HL-60 (cell line): Measurements from ENCODE around the gene MRPS31.

ENCODE experiments used
- DNase-seq, 2 experiments: peaks; one replicate each; pipeline ENCODE4 v3.0.0-alpha.2; 2010 to 2020; ENCODE audit warnings: low read depth in 1 of 2, low spot score in 1 of 2
- H3K27ac ChIP-seq: fragments of 250-450 bp; sonication (Bioruptor Pico); replicated peaks from 2 replicates; pipeline ENCODE4 v1.5.1; 2020; ENCODE audit warnings: mild to moderate bottlenecking, moderate library complexity
- H3K27me3 ChIP-seq: fragments of 250-450 bp; sonication (Bioruptor Pico); 2 replicates; pipeline ENCODE4 v1.5.1; 2021; ENCODE audit warnings: mild to moderate bottlenecking, moderate library complexity; ENCODE audit not compliant: insufficient read depth, poor library complexity, severe bottlenecking
- H3K4me3 ChIP-seq: replicated peaks from 2 replicates; pipeline ENCODE4 v1.5.1; 2011; ENCODE audit warnings: mild to moderate bottlenecking, control low read depth, low read length; ENCODE audit not compliant: insufficient read depth
- CTCF ChIP-seq: IDR thresholded peaks from one replicate; pipeline ENCODE4 v1.5.1; 2011; ENCODE audit warnings: low read length, control low read depth, inconsistent platforms; ENCODE audit not compliant: insufficient read depth
- GABPA ChIP-seq: IDR thresholded peaks from 2 replicates; pipeline ENCODE4 v1.6.1; 2012; ENCODE audit warnings: low read depth
- POLR2AphosphoS5 ChIP-seq: IDR thresholded peaks from 2 replicates; pipeline ENCODE4 v1.6.1; 2012; ENCODE audit warnings: low read depth
- REST ChIP-seq: IDR thresholded peaks from 2 replicates; pipeline ENCODE4 v1.6.1; 2012; ENCODE audit warnings: low read depth; ENCODE audit not compliant: insufficient replicate concordance
- SPI1 ChIP-seq: IDR thresholded peaks from 2 replicates; pipeline ENCODE4 v1.6.1; 2012; ENCODE audit warnings: low read depth, mild to moderate bottlenecking, borderline replicate concordance

The MRPS31 gene

GRCh38 chr13:40770609-40770933, 419 bp downstream of the MRPS31 start:
- Histone ChIP-seq H3K27me3 (no peaks in the 10 kb centered on the region), H3K4me3 (peak overlapping the region; percentile 89), H3K27ac (peak overlapping the region; percentile 77)
- DNase-seq = no peak
- TF ChIP-seq REST (no peak), SPI1 (no peak), GABPA (no peak), CTCF (no peak), POLR2AphosphoS5 (no peak)

GRCh38 chr13:40769970-40770369, 1.0 kb downstream of the MRPS31 start:
- no peak for DNase-seq
- Histone ChIP-seq H3K4me3 (peak overlapping the region; percentile 89), H3K27ac (no peak overlapping the region; the same call in 1 of the 2 replicates), H3K27me3 (no peaks in the 10 kb centered on the region)
- TF ChIP-seq REST = no peak
- no peak for TF ChIP-seq POLR2AphosphoS5
- no peak for TF ChIP-seq SPI1
- no peak for TF ChIP-seq GABPA
- no peak for TF ChIP-seq CTCF

- no peak overlapping the region for H3K4me3 ChIP-seq
- no peak for DNase-seq
- TF ChIP-seq POLR2AphosphoS5 (no peak), CTCF (no peak), REST (no peak), GABPA (no peak), SPI1 (no peak)
- H3K27ac ChIP-seq = no peak overlapping the region
- no peaks in the 10 kb centered on the region for H3K27me3 ChIP-seq
These were observed 5.4 kb downstream of the MRPS31 start for GRCh38 chr13:40765602-40766001.
